GM12878 (cell line): ENCODE results near the gene TRIM63. TPM values are rescaled to one million over a fixed set of nuclear protein-coding genes. Genes with fewer than 3 reads are reported as not detected.
A peak's percentile ranks its signal among the peaks of the same experiment; 100 is the strongest.

Source experiments
- ATAC-seq: fragments of 200-7000 bp; cut with Tn5 transposase; 3 replicates; pipeline ENCODE4 v1.9.1; 2020; ENCODE audit warnings: mild to moderate bottlenecking, moderate library complexity
- BruUV-seq: library from RNA; stranded (reverse); fragments of 400-500 nt; replicated peaks from 2 replicates; lab custom pipeline; 2021; lab: Mats Ljungman, UMichigan
- CTCF ChIA-PET: fragments of 300-600 bp; sonication (Branson Sonifier 250); formaldehyde crosslinking; extraction: SDS; loops from one replicate; lab custom pipeline; 2021; ENCODE audit warnings: inconsistent platforms; lab: Yijun Ruan, JAX
- POLR2A ChIA-PET: fragments of 350-600 bp; formaldehyde crosslinking; extraction: SDS; loops from one replicate; lab custom pipeline; 2021; ENCODE audit warnings: inconsistent platforms; lab: Charles Lee
- RAD21 ChIA-PET: fragments of 300-600 bp; sonication (Branson Sonifier 250); formaldehyde crosslinking; loops from one replicate; lab custom pipeline; 2023; ENCODE audit warnings: antibody characterized with exemption; ENCODE audit not compliant: unreplicated experiment; lab: Charles Lee
- SMC1A ChIA-PET: fragments of 300-600 bp; sonication (Branson Sonifier 250); formaldehyde crosslinking; loops from one replicate; lab custom pipeline; 2023; ENCODE audit not compliant: unreplicated experiment, uncharacterized antibody; lab: Charles Lee
- DNase-seq: peaks from one replicate; pipeline ENCODE4 v3.0.0-alpha.2; 2011; ENCODE audit warnings: low read depth, low spot score
- FAIRE-seq: peaks from 3 replicates; lab custom pipeline; 2011; peaks lifted over from hg19 to GRCh38; lab: Jason Lieb, UNC
- H2AFZ ChIP-seq: 2 replicates; pipeline ENCODE4 v1.6.0; 2011; ENCODE audit warnings: low read depth, low read length, control low read depth; ENCODE audit not compliant: control insufficient read depth
- H3K27ac ChIP-seq: 2 replicates; pipeline ENCODE4 v1.5.1; 2011; ENCODE audit warnings: control low read depth; ENCODE audit not compliant: control insufficient read depth, insufficient read depth
- H3K27me3 ChIP-seq, 2 experiments: replicated peaks in 1 of 2; 2 replicates each; pipeline versions ENCODE4 v1.6.0 to v1.6.1; 2011; ENCODE audit warnings: low read length in 1 of 2; ENCODE audit not compliant: control insufficient read depth in 2 of 2, insufficient read depth in 2 of 2
- H3K36me3 ChIP-seq, 2 experiments: 2 replicates each; pipeline ENCODE4 v1.5.1; 2011; ENCODE audit warnings: low read length in 1 of 2; ENCODE audit not compliant: control insufficient read depth in 2 of 2, insufficient read depth in 2 of 2
- H3K4me1 ChIP-seq: 2 replicates; pipeline ENCODE4 v1.6.1; 2011; ENCODE audit warnings: mild to moderate bottlenecking, low read length, moderate library complexity, mixed read lengths; ENCODE audit not compliant: control insufficient read depth, insufficient read depth
- H3K4me2 ChIP-seq: 2 replicates; pipeline ENCODE4 v1.6.0; 2011; ENCODE audit warnings: control low read depth; ENCODE audit not compliant: control insufficient read depth, insufficient read depth
- H3K4me3 ChIP-seq: fragments of 200-600 bp; sonication (generic); 2 replicates; pipeline ENCODE4 v1.5.1; 2016
- H3K79me2 ChIP-seq: 2 replicates; pipeline ENCODE4 v1.6.0; 2011; ENCODE audit warnings: low read length; ENCODE audit not compliant: control insufficient read depth, insufficient read depth
- H3K9ac ChIP-seq: 2 replicates; pipeline ENCODE4 v1.8.0; 2011; ENCODE audit warnings: low read length, control low read depth, mixed read lengths; ENCODE audit not compliant: control insufficient read depth, insufficient read depth
- H3K9me3 ChIP-seq: replicated peaks from 3 replicates; pipeline ENCODE4 v1.5.1; 2011; ENCODE audit warnings: mild to moderate bottlenecking, low read length; ENCODE audit not compliant: control insufficient read depth, insufficient read depth
- H4K20me1 ChIP-seq: 2 replicates; pipeline ENCODE4 v1.6.0; 2011; ENCODE audit not compliant: control insufficient read depth, insufficient read depth
- ASH2L ChIP-seq: fragments of 300-600, 200-600 bp; sonication (generic); IDR thresholded peaks from 2 replicates; pipeline ENCODE4 v1.6.1; 2017; ENCODE audit warnings: low read depth, mild to moderate bottlenecking, borderline replicate concordance
- CREM ChIP-seq: IDR thresholded peaks from 2 replicates; pipeline ENCODE4 v1.6.1; 2014; ENCODE audit warnings: antibody characterized with exemption, low read depth
- EED ChIP-seq: sonication (generic); IDR thresholded peaks from 2 replicates; pipeline ENCODE4 v1.6.1; 2016; ENCODE audit warnings: antibody characterized with exemption, low read depth
- EGR1 ChIP-seq, 2 experiments: IDR thresholded peaks; 1 replicate in 1 of 2; 2 replicates in 1 of 2; pipeline ENCODE4 v1.6.1; 2011 to 2012; ENCODE audit warnings: low read depth in 2 of 2, low read length in 2 of 2, borderline replicate concordance in 1 of 2, mild to moderate bottlenecking in 1 of 2, moderate library complexity in 1 of 2
- JUND ChIP-seq: IDR thresholded peaks from 2 replicates; pipeline ENCODE4 v1.6.1; 2012; ENCODE audit warnings: low read depth, mild to moderate bottlenecking, low read length, improper control_type of control experiment, moderate library complexity
- MYC ChIP-seq: IDR thresholded peaks from 2 replicates; pipeline ENCODE4 v1.6.1; 2011; ENCODE audit warnings: mild to moderate bottlenecking, low read length, moderate library complexity, inconsistent platforms; ENCODE audit not compliant: insufficient read depth, insufficient replicate concordance, insufficient read length, severe bottlenecking
- SMARCA5 ChIP-seq: fragments of 450-650 bp; IDR thresholded peaks from 2 replicates; pipeline ENCODE4 v1.6.1; 2017; ENCODE audit warnings: mild to moderate bottlenecking
- SPI1 ChIP-seq: IDR thresholded peaks from 2 replicates; pipeline ENCODE4 v1.6.1; 2011; ENCODE audit warnings: low read depth, mild to moderate bottlenecking, low read length, moderate library complexity, borderline replicate concordance; ENCODE audit not compliant: insufficient read depth
- STAT1 ChIP-seq: fragments of 450-650 bp; conservative IDR thresholded peaks from 2 replicates; pipeline ENCODE4 v1.6.1; 2014; ENCODE audit warnings: antibody characterized with exemption, mild to moderate bottlenecking
- STAT3 ChIP-seq: IDR thresholded peaks from 2 replicates; pipeline ENCODE4 v1.6.1; 2011; ENCODE audit warnings: low read depth, low read length, improper control_type of control experiment
- whole genome bisulfite sequencing: methylation state at CpG from one replicate; pipeline ENCODE4 v1.1.6; 2016; ENCODE audit warnings: low lambda C conversion rate; ENCODE audit not compliant: insufficient replicate concordance, insufficient coverage; ENCODE audit errors: missing lambda C conversion rate; 5-methylcytosine and 5-hydroxymethylcytosine counted together
- in situ Hi-C: fragments of 300-500 bp; cut with MboI; formaldehyde crosslinking; loops from 9 replicates; pipeline ENCODE4 v1.14.3; 2018; ENCODE audit warnings: mixed read lengths
- intact Hi-C: fragments of 100-400 bp; cut with micrococcal nuclease; formaldehyde crosslinking; loops from one replicate; pipeline ENCODE4 v1.14.2; 2022; ENCODE audit not compliant: unreplicated experiment
- polyA plus RNA-seq, 11 experiments: library from polyadenylated mRNA; depleted of rRNA in 4 of 11; unstranded in 6 of 11; stranded (reverse) in 5 of 11; fragments of >200 nt; fragmentation: Nextera tagmentation in 4 of 11; fragmentation: Illumina TruSeq in 1 of 11; extraction: Ambion mirVana in 4 of 11; extraction: Trizol in 1 of 11; gene quantifications; 1 replicate in 1 of 11; 2 replicates in 10 of 11; pipeline versions ENCODE4 v1.2.1 to v1.2.3, GENCODE V29; 2011 to 2016; ENCODE audit warnings: inconsistent platforms in 2 of 11, missing spikeins in 2 of 11, low read depth in 1 of 11
- total RNA-seq, 4 experiments: library from RNA; depleted of rRNA in 3 of 4; stranded (reverse); fragments of >200 nt in 3 of 4; fragmentation: Illumina TruSeq in 1 of 4; extraction: Trizol in 1 of 4; gene quantifications; 2 replicates each; pipeline versions ENCODE4 v1.2.1 to v1.2.3, GENCODE V29; 2013 to 2021
- TF ChIP-seq, protein P1 (sequence below): IDR thresholded peaks from 2 replicates; pipeline ENCODE4 v1.6.1; 2011; ENCODE audit warnings: low read depth, mild to moderate bottlenecking, low read length, moderate library complexity, borderline replicate concordance; ENCODE audit errors: extremely low read depth
- TF ChIP-seq, protein P2 (sequence below): IDR thresholded peaks from 2 replicates; pipeline ENCODE4 v1.6.1; 2011; ENCODE audit warnings: borderline replicate concordance, low read depth, mild to moderate bottlenecking, moderate library complexity, low read length; ENCODE audit not compliant: insufficient read depth, poor library complexity, severe bottlenecking
- TF ChIP-seq, protein P3 (sequence below): fragments of 450-650 bp; IDR thresholded peaks from 2 replicates; pipeline ENCODE4 v1.6.1; 2017; ENCODE audit warnings: borderline replicate concordance
- TF ChIP-seq, protein P4 (sequence below): fragments of 450-650 bp; IDR thresholded peaks from 2 replicates; pipeline ENCODE4 v1.6.1; 2017; ENCODE audit warnings: mild to moderate bottlenecking, low read depth, inconsistent platforms; ENCODE audit not compliant: poor library complexity, severe bottlenecking
- TF ChIP-seq, protein P5 (sequence below): IDR thresholded peaks from 2 replicates; pipeline ENCODE4 v1.6.1; 2012; ENCODE audit warnings: low read depth, low read length, improper control_type of control experiment

Gene TRIM63
- total and polyA plus RNA-seq, 10 of the 15 experiments (the other 5 are each of a cell fraction or from before 2014, with no cell fraction given), result not detected

DNA sequence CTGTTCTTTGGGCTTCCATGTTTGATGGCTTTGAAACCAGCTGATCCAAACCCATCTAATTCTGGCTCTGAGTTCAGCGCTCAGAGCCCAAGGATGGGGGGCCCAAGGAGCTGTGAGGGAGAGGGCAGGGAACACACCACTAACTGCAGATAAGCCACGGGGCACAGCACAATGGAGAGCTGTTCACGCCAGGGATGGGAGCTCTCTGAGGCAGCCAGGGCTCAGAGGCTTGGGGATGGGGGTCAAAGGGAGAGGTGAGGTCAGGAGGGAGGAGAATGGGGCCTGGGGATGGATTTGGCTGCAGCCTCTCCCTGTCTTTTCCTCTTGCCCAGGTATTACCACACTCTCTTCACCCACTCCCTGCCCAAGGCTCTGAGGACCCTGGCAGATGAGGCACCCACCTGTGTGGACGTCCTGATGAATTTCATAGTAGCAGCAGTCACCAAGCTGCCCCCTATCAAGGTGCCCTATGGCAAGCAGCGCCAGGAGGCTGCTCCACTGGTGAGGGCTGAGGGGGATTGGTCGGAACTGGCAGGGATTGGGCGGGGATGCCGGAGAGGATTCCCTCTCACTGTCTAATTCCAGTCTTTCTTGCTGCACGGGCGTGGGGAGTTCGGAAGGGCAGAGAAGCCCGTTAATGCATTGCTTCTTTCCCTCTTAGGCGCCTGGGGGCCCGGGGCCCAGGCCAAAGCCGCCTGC lies 32.8 kb downstream of the TRIM63 start:
- ChIA-PET RAD21 (interaction anchor here (1.1 to 1.3 kb wide), 2 partner anchors 138 to 139 kb away, joined by 3 read pairs; no protein-coding TSS in a partner anchor), CTCF (interaction anchor here (0.6 to 4.2 kb wide), 9 partner anchors 13 to 199 kb away, joined by 3 to 35 read pairs (median 4); partner anchors contain the start of genes EXTL1 and ZNF593), SMC1A (interaction anchor here (0.9 to 2.2 kb wide), 3 partner anchors 78 to 139 kb away, joined by 3 to 8 read pairs (median 3); no protein-coding TSS in a partner anchor), POLR2A (no interaction called here)
- Histone ChIP-seq H3K4me2 (peak overlapping the region; percentile 100), H3K4me3 (peak overlapping the region; percentile 86), H3K36me3 (no peaks in the 10 kb centered on the region), H3K9me3 (0 out of 3 replicates have a peak, but pooled peaks cover 2% of the 10 kb centered on the region), H3K27me3 (peaks cover 0 to 2% of the 10 kb centered on the region in 2 experiments), H3K9ac (peak overlapping the region; percentile 43; the same call in 1 of the 2 replicates), H3K79me2 (no peaks in the 10 kb centered on the region)
- DNase-seq (no peak), FAIRE-seq (no peak)
- no TSS peak for BruUV-seq
- intact Hi-C loops, result loop anchor here (5.0 kb wide), 2 partner anchors 73 to 113 kb away; no protein-coding TSS in a partner anchor
- TF ChIP-seq, protein P1, sequence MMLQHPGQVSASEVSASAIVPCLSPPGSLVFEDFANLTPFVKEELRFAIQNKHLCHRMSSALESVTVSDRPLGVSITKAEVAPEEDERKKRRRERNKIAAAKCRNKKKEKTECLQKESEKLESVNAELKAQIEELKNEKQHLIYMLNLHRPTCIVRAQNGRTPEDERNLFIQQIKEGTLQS, result no peak
- TF ChIP-seq STAT1 (no peak), SPI1 (no peak), MYC (no peak), EED (no peak), JUND (no peak), ASH2L (no peak), CREM (no peak), STAT3 (no peak), EGR1 (IDR thresholded peaks at IDR 0.05; ENCODE audit: borderline replicate concordance in 1 of 2, low read depth in 2 of 2, low read length in 2 of 2) (no peak), SMARCA5 (no peak)
- TF ChIP-seq, protein P2, sequence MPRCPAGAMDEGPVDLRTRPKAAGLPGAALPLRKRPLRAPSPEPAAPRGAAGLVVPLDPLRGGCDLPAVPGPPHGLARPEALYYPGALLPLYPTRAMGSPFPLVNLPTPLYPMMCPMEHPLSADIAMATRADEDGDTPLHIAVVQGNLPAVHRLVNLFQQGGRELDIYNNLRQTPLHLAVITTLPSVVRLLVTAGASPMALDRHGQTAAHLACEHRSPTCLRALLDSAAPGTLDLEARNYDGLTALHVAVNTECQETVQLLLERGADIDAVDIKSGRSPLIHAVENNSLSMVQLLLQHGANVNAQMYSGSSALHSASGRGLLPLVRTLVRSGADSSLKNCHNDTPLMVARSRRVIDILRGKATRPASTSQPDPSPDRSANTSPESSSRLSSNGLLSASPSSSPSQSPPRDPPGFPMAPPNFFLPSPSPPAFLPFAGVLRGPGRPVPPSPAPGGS, result no peak
- TF ChIP-seq, protein P3, sequence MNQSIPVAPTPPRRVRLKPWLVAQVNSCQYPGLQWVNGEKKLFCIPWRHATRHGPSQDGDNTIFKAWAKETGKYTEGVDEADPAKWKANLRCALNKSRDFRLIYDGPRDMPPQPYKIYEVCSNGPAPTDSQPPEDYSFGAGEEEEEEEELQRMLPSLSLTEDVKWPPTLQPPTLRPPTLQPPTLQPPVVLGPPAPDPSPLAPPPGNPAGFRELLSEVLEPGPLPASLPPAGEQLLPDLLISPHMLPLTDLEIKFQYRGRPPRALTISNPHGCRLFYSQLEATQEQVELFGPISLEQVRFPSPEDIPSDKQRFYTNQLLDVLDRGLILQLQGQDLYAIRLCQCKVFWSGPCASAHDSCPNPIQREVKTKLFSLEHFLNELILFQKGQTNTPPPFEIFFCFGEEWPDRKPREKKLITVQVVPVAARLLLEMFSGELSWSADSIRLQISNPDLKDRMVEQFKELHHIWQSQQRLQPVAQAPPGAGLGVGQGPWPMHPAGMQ, result no peak
- TF ChIP-seq, protein P4, sequence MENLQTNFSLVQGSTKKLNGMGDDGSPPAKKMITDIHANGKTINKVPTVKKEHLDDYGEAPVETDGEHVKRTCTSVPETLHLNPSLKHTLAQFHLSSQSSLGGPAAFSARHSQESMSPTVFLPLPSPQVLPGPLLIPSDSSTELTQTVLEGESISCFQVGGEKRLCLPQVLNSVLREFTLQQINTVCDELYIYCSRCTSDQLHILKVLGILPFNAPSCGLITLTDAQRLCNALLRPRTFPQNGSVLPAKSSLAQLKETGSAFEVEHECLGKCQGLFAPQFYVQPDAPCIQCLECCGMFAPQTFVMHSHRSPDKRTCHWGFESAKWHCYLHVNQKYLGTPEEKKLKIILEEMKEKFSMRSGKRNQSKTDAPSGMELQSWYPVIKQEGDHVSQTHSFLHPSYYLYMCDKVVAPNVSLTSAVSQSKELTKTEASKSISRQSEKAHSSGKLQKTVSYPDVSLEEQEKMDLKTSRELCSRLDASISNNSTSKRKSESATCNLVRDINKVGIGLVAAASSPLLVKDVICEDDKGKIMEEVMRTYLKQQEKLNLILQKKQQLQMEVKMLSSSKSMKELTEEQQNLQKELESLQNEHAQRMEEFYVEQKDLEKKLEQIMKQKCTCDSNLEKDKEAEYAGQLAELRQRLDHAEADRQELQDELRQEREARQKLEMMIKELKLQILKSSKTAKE, result no peak
- TF ChIP-seq, protein P5, sequence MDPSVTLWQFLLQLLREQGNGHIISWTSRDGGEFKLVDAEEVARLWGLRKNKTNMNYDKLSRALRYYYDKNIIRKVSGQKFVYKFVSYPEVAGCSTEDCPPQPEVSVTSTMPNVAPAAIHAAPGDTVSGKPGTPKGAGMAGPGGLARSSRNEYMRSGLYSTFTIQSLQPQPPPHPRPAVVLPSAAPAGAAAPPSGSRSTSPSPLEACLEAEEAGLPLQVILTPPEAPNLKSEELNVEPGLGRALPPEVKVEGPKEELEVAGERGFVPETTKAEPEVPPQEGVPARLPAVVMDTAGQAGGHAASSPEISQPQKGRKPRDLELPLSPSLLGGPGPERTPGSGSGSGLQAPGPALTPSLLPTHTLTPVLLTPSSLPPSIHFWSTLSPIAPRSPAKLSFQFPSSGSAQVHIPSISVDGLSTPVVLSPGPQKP, result no peak
- TF ChIP-seq, all 136 proteins: peak for 0
- in situ Hi-C loops, result no loop called here
- H3K27ac ChIP-seq, result no peak overlapping the region
- H2AFZ ChIP-seq, result peak overlapping the region; percentile 88
- no peaks in the 10 kb centered on the region for H4K20me1 ChIP-seq
- 29% methylated on average over 15 of the region's 15 CpGs for WGBS
- ATAC-seq, result no peak
- H3K4me1 ChIP-seq, result peaks cover 10% of the 10 kb centered on the region; the same call in 1 of the 2 replicates
